HG02884 (cell line): ENCODE results near the gene SUCLG2.

Source experiments
- ATAC-seq: cut with Tn5 transposase; IDR thresholded peaks from one replicate; pipeline ENCODE4 v1.9.1; 2021; ENCODE audit warnings: mild to moderate bottlenecking, moderate library complexity; ENCODE audit not compliant: unreplicated experiment

Gene SUCLG2

GRCh38 chr3:67461667-67462142 lies 192.7 kb downstream of the SUCLG2 start:
- ATAC-seq: no peak

- no peak for ATAC-seq
Measured at GRCh38 chr3:67460841-67461510, 193.4 kb downstream of the SUCLG2 start.

GRCh38 chr3:67459796-67460195 lies 194.6 kb downstream of the SUCLG2 start:
- ATAC-seq: no peak

GRCh38 chr3:67458896-67459530 lies 195.4 kb downstream of the SUCLG2 start:
- ATAC-seq: no peak

- no peak for ATAC-seq
Measured at GRCh38 chr3:67458408-67458807, 196.0 kb downstream of the SUCLG2 start.

- ATAC-seq: no peak
Measured at GRCh38 chr3:67453628-67454027, 200.8 kb downstream of the SUCLG2 start.

- ATAC-seq: no peak
Measured at GRCh38 chr3:67450153-67450552, 204.3 kb downstream of the SUCLG2 start.

GRCh38 chr3:67447393-67447792 lies 207.0 kb downstream of the SUCLG2 start:
- no peak for ATAC-seq

GRCh38 chr3:67437789-67438188 lies 216.6 kb downstream of the SUCLG2 start:
- no peak for ATAC-seq

- no peak for ATAC-seq
Measured at GRCh38 chr3:67437090-67437489, 217.3 kb downstream of the SUCLG2 start.

GRCh38 chr3:67433109-67433508 lies 221.3 kb downstream of the SUCLG2 start:
- ATAC-seq: no peak

- no peak for ATAC-seq
Measured at GRCh38 chr3:67431887-67432286, 222.5 kb downstream of the SUCLG2 start.

GRCh38 chr3:67423722-67424121 lies 230.7 kb downstream of the SUCLG2 start:
- ATAC-seq: no peak

GRCh38 chr3:67421912-67422311 lies 232.5 kb downstream of the SUCLG2 start:
- no peak for ATAC-seq

- no peak for ATAC-seq
Measured at GRCh38 chr3:67419779-67420178, 234.6 kb downstream of the SUCLG2 start.

- ATAC-seq: no peak
Measured at GRCh38 chr3:67419218-67419529, 235.2 kb downstream of the SUCLG2 start.

GRCh38 chr3:67418426-67419217 lies 235.8 kb downstream of the SUCLG2 start:
- ATAC-seq: no peak

- ATAC-seq: no peak
Measured at GRCh38 chr3:67416703-67417102, 237.7 kb downstream of the SUCLG2 start.

GRCh38 chr3:67415511-67415910 lies 238.9 kb downstream of the SUCLG2 start:
- no peak for ATAC-seq

GRCh38 chr3:67414740-67415139 lies 239.7 kb downstream of the SUCLG2 start:
- ATAC-seq: no peak

- ATAC-seq: no peak
Measured at GRCh38 chr3:67405193-67405592, 249.2 kb downstream of the SUCLG2 start.

- no peak for ATAC-seq
Measured at GRCh38 chr3:67402873-67403272, 251.5 kb downstream of the SUCLG2 start.
